Measurements from ENCODE around the gene LCN6. TPM values are rescaled to one million over a fixed set of nuclear protein-coding genes. Genes with fewer than 3 reads are reported as not detected.

The LCN6 gene
- total RNA-seq, 1 experiment from 2014 or later: not detected

DNA sequence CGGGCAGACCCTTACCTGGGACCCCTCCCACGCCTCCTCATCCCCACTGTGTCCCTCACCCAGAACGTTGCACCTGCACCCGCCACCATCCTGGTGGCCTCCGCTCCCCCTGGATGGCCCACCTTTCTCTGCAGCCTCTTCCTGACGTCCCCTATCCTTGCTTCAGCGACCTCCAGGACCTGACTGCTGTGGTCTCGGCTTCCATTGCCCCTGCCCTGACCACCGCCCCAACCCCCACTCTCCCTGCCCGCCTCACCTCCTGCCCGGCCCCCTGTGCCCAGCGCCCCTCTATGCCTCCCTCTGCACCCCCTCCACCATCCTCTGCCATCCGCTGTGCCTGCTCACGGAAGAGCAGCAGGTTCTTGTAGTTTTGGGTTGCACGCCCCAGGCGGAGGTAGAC is 7.8 kb downstream of the LCN6 start:
- Mint-ChIP-seq H3K9me3 (no peaks in the 10 kb centered on the region), H3K4me3 (no peak overlapping the region), H3K4me1 (peaks cover 0 to 16% of the 10 kb centered on the region in 2 experiments; a peak in 1 of 4 replicates), H3K36me3 (ENCODE audit: insufficient read depth in 1 of 3, low read depth in 3 of 3) (no peaks in the 10 kb centered on the region), H3K27ac (no peak overlapping the region), H3K27me3 (ENCODE audit: low read depth) (peaks cover 7% of the 10 kb centered on the region)
- H3K23ac ChIP-seq (ENCODE audit: insufficient read length, low read depth, low read length): no peak overlapping the region
- no peak overlapping the region for H3K27ac ChIP-seq (ENCODE audit: insufficient read length, low read depth, low read length)
- no peaks in the 10 kb centered on the region for H3K4me1 ChIP-seq (ENCODE audit: insufficient read depth, low read length)
- H3K56ac ChIP-seq (ENCODE audit: insufficient read length, low read depth, low read length): no peak overlapping the region
- H4K91ac ChIP-seq (ENCODE audit: insufficient read length, low read depth, low read length): no peak overlapping the region
- H4K5ac ChIP-seq (ENCODE audit: insufficient read length, low read depth, low read length): no peak overlapping the region
- H3K79me2 ChIP-seq (ENCODE audit: insufficient read depth, low read length): no peaks in the 10 kb centered on the region
- no peak overlapping the region for H2BK5ac ChIP-seq (ENCODE audit: insufficient read length, low read length)
- no peak overlapping the region for H2BK20ac ChIP-seq (ENCODE audit: low read depth, low read length, poor library complexity, severe bottlenecking)
- TF ChIP-seq, protein P1, sequence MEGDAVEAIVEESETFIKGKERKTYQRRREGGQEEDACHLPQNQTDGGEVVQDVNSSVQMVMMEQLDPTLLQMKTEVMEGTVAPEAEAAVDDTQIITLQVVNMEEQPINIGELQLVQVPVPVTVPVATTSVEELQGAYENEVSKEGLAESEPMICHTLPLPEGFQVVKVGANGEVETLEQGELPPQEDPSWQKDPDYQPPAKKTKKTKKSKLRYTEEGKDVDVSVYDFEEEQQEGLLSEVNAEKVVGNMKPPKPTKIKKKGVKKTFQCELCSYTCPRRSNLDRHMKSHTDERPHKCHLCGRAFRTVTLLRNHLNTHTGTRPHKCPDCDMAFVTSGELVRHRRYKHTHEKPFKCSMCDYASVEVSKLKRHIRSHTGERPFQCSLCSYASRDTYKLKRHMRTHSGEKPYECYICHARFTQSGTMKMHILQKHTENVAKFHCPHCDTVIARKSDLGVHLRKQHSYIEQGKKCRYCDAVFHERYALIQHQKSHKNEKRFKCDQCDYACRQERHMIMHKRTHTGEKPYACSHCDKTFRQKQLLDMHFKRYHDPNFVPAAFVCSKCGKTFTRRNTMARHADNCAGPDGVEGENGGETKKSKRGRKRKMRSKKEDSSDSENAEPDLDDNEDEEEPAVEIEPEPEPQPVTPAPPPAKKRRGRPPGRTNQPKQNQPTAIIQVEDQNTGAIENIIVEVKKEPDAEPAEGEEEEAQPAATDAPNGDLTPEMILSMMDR (conservative IDR thresholded peaks at IDR 0.05): no peak
- H4K8ac ChIP-seq (replicated peaks; ENCODE audit: insufficient read length, low read depth, low read length): no peak overlapping the region
- H2AK5ac ChIP-seq (ENCODE audit: insufficient read length, low read length): no peak overlapping the region
- no peak overlapping the region for H3T11ph ChIP-seq (ENCODE audit: low read length)
- H2BK15ac ChIP-seq (ENCODE audit: low read depth, low read length): no peak overlapping the region
- no peak overlapping the region for H3K18ac ChIP-seq (ENCODE audit: insufficient read length, low read depth, low read length)
- H3K4ac ChIP-seq (ENCODE audit: low read depth, low read length): no peak overlapping the region
- no peaks in the 10 kb centered on the region for H3K27me3 ChIP-seq (ENCODE audit: insufficient read depth, low read length)
- H3K9ac ChIP-seq (ENCODE audit: extremely low read depth, insufficient read length, low read length): no peak overlapping the region
- H2BK120ac ChIP-seq (ENCODE audit: low read depth, low read length, poor library complexity, severe bottlenecking): no peak overlapping the region
- no peak overlapping the region for H3K14ac ChIP-seq (ENCODE audit: insufficient read depth, low read length)
- H3K9me3 ChIP-seq (ENCODE audit: control insufficient read depth, low read depth, low read length): no peaks in the 10 kb centered on the region
- H2AFZ ChIP-seq (ENCODE audit: low read length): no peak overlapping the region
- no peaks in the 10 kb centered on the region for H3K23me2 ChIP-seq (ENCODE audit: insufficient read length, low read depth, low read length, poor library complexity, severe bottlenecking)
- no CpG with 5 or more reads among the region's 16 CpGs for WGBS (ENCODE audit: extremely low coverage, insufficient read length, low lambda C conversion rate)
- no peak overlapping the region for H2BK12ac ChIP-seq (ENCODE audit: insufficient read length, low read depth, low read length)
- no peaks in the 10 kb centered on the region for H3K79me1 ChIP-seq (ENCODE audit: insufficient read depth, low read depth, low read length, poor library complexity, severe bottlenecking)
- no peak for DNase-seq
- H4K20me1 ChIP-seq (ENCODE audit: control insufficient read depth, insufficient read depth, insufficient read length): no peaks in the 10 kb centered on the region
- H3K4me2 ChIP-seq (ENCODE audit: insufficient read depth, insufficient read length, low read length): no peak overlapping the region
